A549 (cell line): ENCODE data around the gene ADIG. TPM values are rescaled to one million over a fixed set of nuclear protein-coding genes. Genes with fewer than 3 reads are reported as not detected.
A peak's percentile ranks its signal among the peaks of the same experiment; 100 is the strongest.

Experiments
- ATAC-seq, 2 experiments: fragments of 200-7000 bp in 1 of 2; fragments of >200 bp in 1 of 2; cut with Nextera tagmentation in 1 of 2; cut with Tn5 transposase in 1 of 2; 3 replicates each; pipeline versions ENCODE4 v1.8.0 to v1.9.1; 2018 to 2020; ENCODE audit warnings: mild to moderate bottlenecking in 1 of 2, moderate library complexity in 1 of 2
- CTCF ChIA-PET: fragments of 300-600 bp; sonication (Branson Sonifier 250); formaldehyde crosslinking; extraction: SDS; loops from one replicate; lab custom pipeline; 2021; ENCODE audit warnings: antibody characterized with exemption, inconsistent platforms; lab: Yijun Ruan, JAX
- POLR2A ChIA-PET: fragments of 350-600 bp; formaldehyde crosslinking; extraction: SDS; loops from one replicate; lab custom pipeline; 2021; ENCODE audit warnings: antibody characterized with exemption, inconsistent platforms; lab: Yijun Ruan, JAX
- DNase-seq, 2 experiments: peaks; one replicate each; pipeline versions ENCODE4 v3.0.0 to v3.0.0-alpha.2; 2011 to 2016; ENCODE audit warnings: low read depth in 1 of 2, low spot score in 1 of 2
- FAIRE-seq: peaks from 2 replicates; lab custom pipeline; 2011; peaks lifted over from hg19 to GRCh38; lab: Jason Lieb, UNC
- H3K27ac ChIP-seq, 2 experiments: fragments of >200 bp; sonication (Bioruptor Twin); formaldehyde crosslinking; 3 replicates each; pipeline ENCODE4 v1.5.1; 2016 to 2017
- H3K4me1 ChIP-seq: fragments of >200 bp; sonication (Bioruptor Twin); formaldehyde crosslinking; 3 replicates; pipeline ENCODE4 v1.6.1; 2016
- H3K4me2 ChIP-seq: fragments of >200 bp; sonication (Bioruptor Twin); formaldehyde crosslinking; 3 replicates; pipeline ENCODE4 v1.6.1; 2016
- H3K4me3 ChIP-seq: fragments of >200 bp; sonication (Bioruptor Twin); formaldehyde crosslinking; 3 replicates; pipeline ENCODE4 v1.5.1; 2016
- H3K9me3 ChIP-seq: fragments of >200 bp; sonication (Bioruptor Twin); formaldehyde crosslinking; 3 replicates; pipeline ENCODE4 v1.6.1; 2016
- BHLHE40 ChIP-seq: IDR thresholded peaks from 2 replicates; pipeline ENCODE4 v1.6.1; 2012; ENCODE audit warnings: low read depth, low read length, inconsistent platforms
- CBX2 ChIP-seq: fragments of 200-600 bp; sonication (generic); IDR thresholded peaks from 2 replicates; pipeline ENCODE4 v1.6.1; 2016; ENCODE audit warnings: low read depth, mild to moderate bottlenecking, borderline replicate concordance
- CBX8 ChIP-seq: fragments of 200-600 bp; sonication (generic); IDR thresholded peaks from 2 replicates; pipeline ENCODE4 v1.6.1; 2016
- CHD4 ChIP-seq: fragments of 200-600 bp; sonication (generic); IDR thresholded peaks from 2 replicates; pipeline ENCODE4 v1.6.1; 2016; ENCODE audit warnings: antibody characterized with exemption, mild to moderate bottlenecking, borderline replicate concordance
- EHF ChIP-seq: fragments of 250-450 bp; sonication (Bioruptor Pico); IDR thresholded peaks from 2 replicates; pipeline ENCODE4 v1.5.0; 2020; ENCODE audit warnings: mild to moderate bottlenecking
- EHMT2 ChIP-seq: fragments of 200-600 bp; sonication (generic); IDR thresholded peaks from 2 replicates; pipeline ENCODE4 v1.6.1; 2016; ENCODE audit warnings: antibody characterized with exemption, low read depth, mild to moderate bottlenecking, moderate library complexity
- EP300 ChIP-seq, 2 experiments: fragments of >200 bp; sonication (Bioruptor Twin); formaldehyde crosslinking; IDR thresholded peaks; 2 replicates in 1 of 2; 3 replicates in 1 of 2; pipeline ENCODE4 v1.6.1; 2016 to 2017
- ESRRA ChIP-seq: fragments of 150-350 bp; IDR thresholded peaks from 2 replicates; pipeline ENCODE4 v1.6.1; 2014; ENCODE audit warnings: mild to moderate bottlenecking, low read length, borderline replicate concordance
- FOSL2 ChIP-seq, 2 experiments: fragments of 450-650 bp in 1 of 2; fragments of >200 bp in 1 of 2; sonication (Bioruptor Twin) in 1 of 2; formaldehyde crosslinking; IDR thresholded peaks; 2 replicates each; pipeline versions ENCODE4 v1.5.0 to v1.6.1; 2016 to 2020; ENCODE audit warnings: mild to moderate bottlenecking in 1 of 2, moderate library complexity in 1 of 2
- HDAC2 ChIP-seq: fragments of 200-600 bp; sonication (generic); IDR thresholded peaks from 2 replicates; pipeline ENCODE4 v1.6.1; 2016
- HEYL ChIP-seq: fragments of 250-450 bp; sonication (Bioruptor Pico); IDR thresholded peaks from 2 replicates; pipeline ENCODE4 v1.8.0; 2021; ENCODE audit warnings: mild to moderate bottlenecking, moderate library complexity
- HOXB5 ChIP-seq: fragments of 250-450 bp; sonication (Bioruptor Pico); IDR thresholded peaks from 2 replicates; pipeline ENCODE4 v1.5.0; 2020; ENCODE audit warnings: mild to moderate bottlenecking, moderate library complexity
- JUN ChIP-seq, 2 experiments: fragments of >200 bp; sonication (Bioruptor Twin); formaldehyde crosslinking; IDR thresholded peaks; 2 replicates in 1 of 2; 3 replicates in 1 of 2; pipeline ENCODE4 v1.6.1; 2016 to 2017
- JUNB ChIP-seq: fragments of >200 bp; sonication (Bioruptor Twin); formaldehyde crosslinking; IDR thresholded peaks from 2 replicates; pipeline ENCODE4 v1.6.1; 2016
- MAZ ChIP-seq: fragments of 150-350 bp; IDR thresholded peaks from 2 replicates; pipeline ENCODE4 v1.6.1; 2014; ENCODE audit warnings: antibody characterized with exemption, low read depth, low read length, borderline replicate concordance
- MYC ChIP-seq: IDR thresholded peaks from 2 replicates; pipeline ENCODE4 v1.6.1; 2012; ENCODE audit warnings: mild to moderate bottlenecking, inconsistent platforms, low read length, improper control_type of control experiment, borderline replicate concordance
- NPAS2 ChIP-seq: fragments of 250-450 bp; sonication (Bioruptor Pico); IDR thresholded peaks from 2 replicates; pipeline ENCODE4 v1.8.0; 2022; ENCODE audit warnings: mild to moderate bottlenecking, moderate library complexity, borderline replicate concordance
- RAD21 ChIP-seq, 2 experiments: fragments of >200 bp in 1 of 2; sonication (Bioruptor Twin) in 1 of 2; formaldehyde crosslinking in 1 of 2; IDR thresholded peaks in 1 of 2; conservative IDR thresholded peaks in 1 of 2; 2 replicates in 1 of 2; 3 replicates in 1 of 2; pipeline ENCODE4 v1.6.1; 2012 to 2018; ENCODE audit warnings: inconsistent platforms in 1 of 2
- RCOR1 ChIP-seq: fragments of 150-350 bp; IDR thresholded peaks from 2 replicates; pipeline ENCODE4 v1.6.1; 2014; ENCODE audit warnings: antibody characterized with exemption, low read length, low read depth
- SMC3 ChIP-seq: fragments of >200 bp; sonication (Bioruptor Twin); formaldehyde crosslinking; IDR thresholded peaks from 3 replicates; pipeline ENCODE4 v1.6.1; 2018; ENCODE audit warnings: inconsistent platforms
- SREBF2 ChIP-seq: fragments of 450-650 bp; IDR thresholded peaks from 2 replicates; pipeline ENCODE4 v1.6.1; 2014; ENCODE audit warnings: mild to moderate bottlenecking, moderate library complexity
- TFCP2L1 ChIP-seq: fragments of 250-450 bp; sonication (Bioruptor Pico); IDR thresholded peaks from 2 replicates; pipeline ENCODE4 v1.5.0; 2021; ENCODE audit warnings: mild to moderate bottlenecking
- ZNF302 ChIP-seq: fragments of 250-450 bp; sonication (Bioruptor Pico); IDR thresholded peaks from 2 replicates; pipeline ENCODE4 v1.9.0; 2021; ENCODE audit warnings: inconsistent platforms, mild to moderate bottlenecking, moderate library complexity
- ZSCAN20 ChIP-seq: fragments of 250-450 bp; sonication (Bioruptor Pico); IDR thresholded peaks from 2 replicates; pipeline ENCODE4 v1.8.0; 2022; ENCODE audit warnings: mild to moderate bottlenecking, moderate library complexity
- WGBS: methylation state at CpG from one replicate; pipeline ENCODE4 v1.1.6; 2017; ENCODE audit errors: missing lambda C conversion rate; 5-methylcytosine and 5-hydroxymethylcytosine counted together
- polyA plus RNA-seq, 4 experiments: library from polyadenylated mRNA; depleted of rRNA in 3 of 4; stranded (reverse); fragments of >200 nt; fragmentation: RNase III in 1 of 4; extraction: RNeasy Plus Mini Kit Qiagen cat#74134 plus additional on column Dnase treatment in 1 of 4; gene quantifications; 2 replicates in 3 of 4; 3 replicates in 1 of 4; pipeline ENCODE4 v1.2.3, GENCODE V29; 2011 to 2017
- TF ChIP-seq, protein P1 (sequence below): IDR thresholded peaks from 2 replicates; pipeline ENCODE4 v1.6.1; 2012
- TF ChIP-seq, protein P2 (sequence below): fragments of 450-650 bp; IDR thresholded peaks from 2 replicates; pipeline ENCODE4 v1.6.1; 2014; ENCODE audit warnings: antibody characterized with exemption
- TF ChIP-seq, protein P3 (sequence below): fragments of >200 bp; sonication (Bioruptor Twin); formaldehyde crosslinking; IDR thresholded peaks from 2 replicates; pipeline ENCODE4 v1.6.1; 2016
- TF ChIP-seq, protein P4 (sequence below): fragments of 250-450 bp; sonication (Bioruptor Pico); IDR thresholded peaks from 2 replicates; pipeline ENCODE4 v1.5.0; 2021; ENCODE audit warnings: mild to moderate bottlenecking, moderate library complexity, borderline replicate concordance

Gene ADIG
- polyA plus RNA-seq, 2 of the 4 experiments (the other 2 are of a cell fraction): not detected

DNA sequence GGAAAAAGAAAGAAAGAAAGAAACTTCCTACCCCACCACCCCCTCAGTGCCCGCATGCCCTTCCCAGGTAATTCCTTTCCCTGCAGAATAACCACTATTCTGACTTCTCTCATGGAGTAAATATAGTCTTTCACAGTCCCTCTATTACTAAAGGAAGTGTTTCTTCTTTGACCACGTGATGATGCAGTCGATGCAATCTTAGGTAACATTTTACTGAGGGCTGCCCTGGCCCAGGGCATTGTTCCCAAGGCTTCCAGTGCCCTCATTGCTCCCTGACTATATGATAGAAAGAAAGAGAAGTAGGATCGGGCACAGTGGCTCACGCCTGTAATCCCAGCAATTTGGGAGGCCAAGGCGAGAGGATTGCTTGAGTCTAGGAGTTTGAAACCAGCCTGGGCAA is 49.7 kb downstream of the ADIG start:
- POLR2A ChIA-PET: no interaction called here
- H3K4me3 ChIP-seq: no peak overlapping the region
- H3K27ac ChIP-seq: peak overlapping the region; percentile 39 to 49; a peak in 4 of 6 replicates
- H3K9me3 ChIP-seq: no peaks in the 10 kb centered on the region
- WGBS: 65% methylated on average over 6 of the region's 6 CpGs
- CTCF ChIA-PET: interaction anchor here (0.7 kb wide), 1 partner anchor 76 kb away, joined by 3 read pairs; no protein-coding TSS in a partner anchor
- TF ChIP-seq EHF (CRISPR knock-in tag) (no peak), RAD21 (conservative IDR thresholded peaks at IDR 0.05 in 1 of 2, IDR thresholded peaks at IDR 0.05 in 1 of 2) (no peak), SREBF2 (no peak), BHLHE40 (no peak), FOSL2 (IDR thresholded peaks at IDR 0.05) (no peak), FOSL2 (CRISPR knock-in tag; IDR thresholded peaks at IDR 0.05) (no peak), ESRRA (no peak), JUN (IDR thresholded peaks at IDR 0.05) (no peak), MAZ (no peak), RCOR1 (no peak), CHD4 (no peak), HOXB5 (CRISPR knock-in tag) (no peak), ZSCAN20 (CRISPR knock-in tag) (no peak), EP300 (IDR thresholded peaks at IDR 0.05) (no peak), CBX8 (no peak), MYC (no peak), NPAS2 (no peak)
- TF ChIP-seq, protein P1, sequence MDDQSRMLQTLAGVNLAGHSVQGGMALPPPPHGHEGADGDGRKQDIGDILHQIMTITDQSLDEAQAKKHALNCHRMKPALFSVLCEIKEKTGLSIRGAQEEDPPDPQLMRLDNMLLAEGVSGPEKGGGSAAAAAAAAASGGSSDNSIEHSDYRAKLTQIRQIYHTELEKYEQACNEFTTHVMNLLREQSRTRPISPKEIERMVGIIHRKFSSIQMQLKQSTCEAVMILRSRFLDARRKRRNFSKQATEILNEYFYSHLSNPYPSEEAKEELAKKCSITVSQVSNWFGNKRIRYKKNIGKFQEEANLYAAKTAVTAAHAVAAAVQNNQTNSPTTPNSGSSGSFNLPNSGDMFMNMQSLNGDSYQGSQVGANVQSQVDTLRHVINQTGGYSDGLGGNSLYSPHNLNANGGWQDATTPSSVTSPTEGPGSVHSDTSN: no peak
- TF ChIP-seq, protein P2, sequence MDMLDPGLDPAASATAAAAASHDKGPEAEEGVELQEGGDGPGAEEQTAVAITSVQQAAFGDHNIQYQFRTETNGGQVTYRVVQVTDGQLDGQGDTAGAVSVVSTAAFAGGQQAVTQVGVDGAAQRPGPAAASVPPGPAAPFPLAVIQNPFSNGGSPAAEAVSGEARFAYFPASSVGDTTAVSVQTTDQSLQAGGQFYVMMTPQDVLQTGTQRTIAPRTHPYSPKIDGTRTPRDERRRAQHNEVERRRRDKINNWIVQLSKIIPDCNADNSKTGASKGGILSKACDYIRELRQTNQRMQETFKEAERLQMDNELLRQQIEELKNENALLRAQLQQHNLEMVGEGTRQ: no peak
- TF ChIP-seq, protein P3, sequence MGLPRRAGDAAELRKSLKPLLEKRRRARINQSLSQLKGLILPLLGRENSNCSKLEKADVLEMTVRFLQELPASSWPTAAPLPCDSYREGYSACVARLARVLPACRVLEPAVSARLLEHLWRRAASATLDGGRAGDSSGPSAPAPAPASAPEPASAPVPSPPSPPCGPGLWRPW: no peak
- TF ChIP-seq, all 56 proteins: peak for 0
- no peak for DNase-seq
- Histone ChIP-seq H3K4me1 (peaks cover 14% of the 10 kb centered on the region; the same call in 1 of the 3 replicates), H3K4me2 (peak overlapping the region; percentile 3; the same call in 2 of the 3 replicates)
- no peak for FAIRE-seq
- no peak for ATAC-seq

DNA sequence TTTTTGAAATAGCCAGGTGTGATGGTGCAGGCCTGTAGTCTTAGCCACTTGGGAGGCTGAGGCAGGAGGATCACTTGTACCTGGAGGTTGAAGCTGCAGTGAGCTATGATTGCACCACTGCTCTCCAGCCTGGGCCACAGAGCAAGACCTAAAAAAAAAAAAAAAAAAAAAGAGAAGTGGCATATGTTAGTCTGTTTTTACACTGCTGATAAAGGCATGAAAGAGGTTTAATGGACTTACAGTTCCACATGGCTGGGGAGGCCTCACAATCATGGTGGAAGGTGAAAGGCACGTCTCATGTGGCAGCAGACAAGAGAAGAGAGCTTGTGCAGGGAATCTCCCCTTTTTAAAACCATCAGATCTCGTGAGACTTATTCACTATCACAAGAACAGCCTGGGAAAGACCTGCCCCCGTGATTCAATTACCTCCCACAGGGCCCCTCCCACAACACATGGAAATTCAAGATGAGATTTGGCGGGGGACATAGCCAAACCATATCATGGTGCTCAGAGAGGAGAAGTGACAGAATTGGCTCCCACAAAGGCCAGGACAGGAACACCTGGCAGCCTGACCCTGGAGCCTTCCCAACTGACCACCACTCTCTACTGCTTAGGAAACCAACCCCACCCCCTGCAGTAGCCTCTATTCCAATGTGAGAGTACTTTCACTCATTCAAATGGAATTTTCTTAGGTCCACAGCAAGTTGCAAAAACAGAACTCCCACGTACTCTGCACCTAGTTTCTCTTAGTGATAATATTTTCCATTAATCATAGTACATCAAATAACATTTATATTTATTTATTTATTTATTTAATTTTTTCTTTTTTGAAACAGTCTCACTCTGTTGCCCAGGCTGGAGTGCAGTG is 50.4 kb downstream of the ADIG start:
- Histone ChIP-seq H3K27ac (peak overlapping the region; percentile 39 to 49; a peak in 4 of 6 replicates), H3K9me3 (no peaks in the 10 kb centered on the region), H3K4me1 (peaks cover 14% of the 10 kb centered on the region; the same call in 1 of the 3 replicates), H3K4me3 (no peak overlapping the region), H3K4me2 (peak overlapping the region; percentile 3; the same call in 2 of the 3 replicates)
- ATAC-seq: no peak
- ChIA-PET CTCF (interaction anchor here (0.6 to 3.3 kb wide), 6 partner anchors 12 to 896 kb away, joined by 3 to 21 read pairs (median 4); no protein-coding TSS in a partner anchor), POLR2A (no interaction called here)
- FAIRE-seq: no peak
- TF ChIP-seq SMC3 (no peak), EHMT2 (no peak), HDAC2 (no peak), ZNF302 (no peak), CBX2 (no peak), HEYL (CRISPR knock-in tag) (no peak), JUNB (no peak), TFCP2L1 (CRISPR knock-in tag) (no peak), SREBF2 (no peak), RAD21 (conservative IDR thresholded peaks at IDR 0.05 in 1 of 2, IDR thresholded peaks at IDR 0.05 in 1 of 2) (no peak), FOSL2 (IDR thresholded peaks at IDR 0.05) (no peak), FOSL2 (CRISPR knock-in tag; IDR thresholded peaks at IDR 0.05) (no peak)
- TF ChIP-seq, protein P4, sequence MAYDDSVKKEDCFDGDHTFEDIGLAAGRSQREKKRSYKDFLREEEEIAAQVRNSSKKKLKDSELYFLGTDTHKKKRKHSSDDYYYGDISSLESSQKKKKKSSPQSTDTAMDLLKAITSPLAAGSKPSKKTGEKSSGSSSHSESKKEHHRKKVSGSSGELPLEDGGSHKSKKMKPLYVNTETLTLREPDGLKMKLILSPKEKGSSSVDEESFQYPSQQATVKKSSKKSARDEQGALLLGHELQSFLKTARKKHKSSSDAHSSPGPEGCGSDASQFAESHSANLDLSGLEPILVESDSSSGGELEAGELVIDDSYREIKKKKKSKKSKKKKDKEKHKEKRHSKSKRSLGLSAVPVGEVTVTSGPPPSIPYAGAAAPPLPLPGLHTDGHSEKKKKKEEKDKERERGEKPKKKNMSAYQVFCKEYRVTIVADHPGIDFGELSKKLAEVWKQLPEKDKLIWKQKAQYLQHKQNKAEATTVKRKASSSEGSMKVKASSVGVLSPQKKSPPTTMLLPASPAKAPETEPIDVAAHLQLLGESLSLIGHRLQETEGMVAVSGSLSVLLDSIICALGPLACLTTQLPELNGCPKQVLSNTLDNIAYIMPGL (CRISPR knock-in tag): no peak
- 58% methylated on average over 5 of the region's 5 CpGs for WGBS
- DNase-seq: no peak
